ENCODE data around the gene WFDC1. TPM values are rescaled to one million over a fixed set of nuclear protein-coding genes. Genes with fewer than 3 reads are reported as not detected.

Gene WFDC1
- total RNA-seq, 1 experiment from 2014 or later, result 0.97 TPM

- Histone ChIP-seq H3K27me3 (ENCODE audit: control insufficient read depth, insufficient read depth, low read length) (no peaks in the 10 kb centered on the region), H3K36me3 (replicated peaks; ENCODE audit: control insufficient read depth, insufficient read depth, low read length) (no peaks in the 10 kb centered on the region), H3K4me3 (ENCODE audit: insufficient read depth, low read depth, low read length) (no peak overlapping the region)
- no peak for DNase-seq
Measured at GRCh38 chr16:84356176-84356575, 61.5 kb downstream of the WFDC1 start.

GRCh38 chr16:84356591-84357116 lies 62.0 kb downstream of the WFDC1 start:
- Histone ChIP-seq H3K27me3 (ENCODE audit: control insufficient read depth, insufficient read depth, low read length) (no peaks in the 10 kb centered on the region), H3K4me3 (ENCODE audit: insufficient read depth, low read depth, low read length) (no peak overlapping the region)
- peak; percentile 36 for DNase-seq

DNA sequence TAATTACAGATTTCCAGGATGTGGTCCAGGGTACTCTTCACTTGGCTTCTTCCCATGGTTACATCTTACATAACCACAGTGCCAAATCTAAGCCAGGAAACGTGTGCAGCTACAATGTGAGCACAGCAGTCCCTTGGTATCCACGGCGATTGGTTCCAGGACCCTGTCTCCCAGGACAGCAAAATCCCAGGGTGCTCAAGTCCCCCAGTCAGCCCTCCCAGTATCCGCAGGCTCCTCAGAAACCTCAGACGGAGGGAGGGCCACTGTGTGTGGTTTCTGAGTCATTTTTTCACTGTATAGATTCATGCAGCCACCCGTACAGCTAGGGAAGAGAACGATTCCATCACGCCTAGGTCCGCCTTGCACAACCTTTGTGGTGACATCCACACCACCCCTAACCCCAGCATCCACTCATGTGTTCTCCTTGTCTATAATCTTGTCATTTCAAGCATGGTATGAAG lies 62.5 kb downstream of the WFDC1 start:
- Histone ChIP-seq H3K4me3 (ENCODE audit: insufficient read depth, low read depth, low read length) (no peak overlapping the region), H3K27me3 (ENCODE audit: control insufficient read depth, insufficient read depth, low read length) (no peaks in the 10 kb centered on the region), H3K36me3 (replicated peaks; ENCODE audit: control insufficient read depth, insufficient read depth, low read length) (no peaks in the 10 kb centered on the region)
- DNase-seq, result no peak

More at GRCh38 chr16:84356591-84357116, 62.0 kb downstream of the WFDC1 start:
- H3K36me3 ChIP-seq (replicated peaks; ENCODE audit: control insufficient read depth, insufficient read depth, low read length), result no peaks in the 10 kb centered on the region

DNA sequence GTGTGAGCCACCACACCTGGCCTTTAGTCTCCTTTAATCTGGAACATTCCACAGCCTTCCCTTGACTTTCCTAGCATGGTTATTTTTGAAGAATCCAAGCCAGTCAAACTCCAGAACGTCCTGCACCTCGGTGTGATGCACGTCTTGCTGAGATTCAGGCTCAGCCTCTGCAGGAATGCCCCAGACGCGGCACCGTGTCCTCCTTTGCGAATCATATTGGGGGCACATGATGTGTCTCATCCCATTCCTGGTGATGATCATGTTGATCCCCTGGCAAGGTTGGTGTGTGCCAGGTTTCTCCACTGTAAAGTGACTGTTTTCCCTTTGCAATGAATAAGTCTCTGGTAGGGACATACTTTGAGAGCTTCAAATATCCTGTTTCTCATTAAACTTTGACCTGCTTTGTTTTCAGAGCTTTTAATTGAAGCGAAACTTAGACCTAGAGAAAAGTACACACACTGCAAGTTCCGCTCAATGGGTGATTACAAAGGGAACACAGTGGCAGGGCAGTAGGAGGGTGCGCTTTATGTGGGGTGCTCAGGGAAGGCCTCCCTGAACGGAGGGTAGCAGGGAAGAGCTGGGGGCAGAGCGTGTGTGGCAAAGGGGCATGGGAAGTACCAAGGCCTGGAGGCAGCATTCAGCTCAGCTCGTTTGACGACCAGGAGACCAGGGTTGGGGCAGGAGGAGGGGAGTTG lies 64.1 kb downstream of the WFDC1 start:
- no peaks in the 10 kb centered on the region for H3K36me3 ChIP-seq (replicated peaks; ENCODE audit: control insufficient read depth, insufficient read depth, low read length)
- no peak for DNase-seq
- no peak overlapping the region for H3K4me3 ChIP-seq (ENCODE audit: insufficient read depth, low read depth, low read length)
- no peaks in the 10 kb centered on the region for H3K27me3 ChIP-seq (ENCODE audit: control insufficient read depth, insufficient read depth, low read length)

DNA sequence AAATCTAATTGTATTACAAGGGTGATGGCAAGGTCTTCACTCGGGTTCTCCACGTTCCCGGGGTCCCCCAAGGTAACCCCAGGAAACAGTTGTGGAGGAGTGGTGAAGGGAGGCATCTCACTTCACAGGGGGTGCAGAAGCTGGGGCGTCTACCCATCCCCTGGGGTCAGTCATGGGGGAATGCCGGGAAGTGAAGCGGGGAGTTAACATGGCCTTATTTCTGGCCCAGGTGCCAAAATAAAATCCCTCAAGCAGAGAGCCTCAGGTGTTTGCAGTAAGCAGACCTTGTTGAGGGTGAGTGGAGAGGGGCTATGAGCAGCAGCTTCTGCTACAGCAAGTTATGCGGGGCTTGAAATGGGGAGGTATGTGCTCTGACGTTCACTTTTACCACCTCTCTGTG lies 64.6 kb downstream of the WFDC1 start:
- DNase-seq, result no peak
- Histone ChIP-seq H3K4me3 (ENCODE audit: insufficient read depth, low read depth, low read length) (no peak overlapping the region), H3K36me3 (replicated peaks; ENCODE audit: control insufficient read depth, insufficient read depth, low read length) (no peaks in the 10 kb centered on the region), H3K27me3 (ENCODE audit: control insufficient read depth, insufficient read depth, low read length) (no peaks in the 10 kb centered on the region)

DNA sequence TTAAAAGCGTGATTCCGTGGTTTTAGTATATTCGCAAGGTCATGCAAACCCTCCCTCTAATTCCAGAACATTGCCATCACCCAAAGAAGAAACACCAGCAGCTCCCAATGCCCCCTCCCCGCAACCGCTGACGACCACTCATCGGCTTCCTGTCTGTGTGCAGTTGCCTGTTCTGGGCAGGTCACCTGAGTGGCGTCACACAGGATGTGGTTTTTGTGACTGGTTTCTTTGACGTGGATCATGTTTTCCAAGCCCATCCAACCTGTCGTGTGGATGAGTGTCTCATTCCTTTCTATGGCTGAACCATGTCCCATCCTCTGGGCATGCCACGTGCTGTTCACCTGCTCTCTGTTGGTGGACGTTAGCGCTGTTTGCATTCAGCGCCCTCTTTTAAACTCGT lies 65.5 kb downstream of the WFDC1 start:
- Histone ChIP-seq H3K36me3 (replicated peaks; ENCODE audit: control insufficient read depth, insufficient read depth, low read length) (no peaks in the 10 kb centered on the region), H3K4me3 (ENCODE audit: insufficient read depth, low read depth, low read length) (no peak overlapping the region), H3K27me3 (ENCODE audit: control insufficient read depth, insufficient read depth, low read length) (no peaks in the 10 kb centered on the region)
- DNase-seq, result no peak

- H3K4me3 ChIP-seq (ENCODE audit: insufficient read depth, low read depth, low read length), result no peak overlapping the region
- H3K36me3 ChIP-seq (replicated peaks; ENCODE audit: control insufficient read depth, insufficient read depth, low read length), result no peaks in the 10 kb centered on the region
- no peak for DNase-seq
- H3K27me3 ChIP-seq (ENCODE audit: control insufficient read depth, insufficient read depth, low read length), result no peaks in the 10 kb centered on the region
Measured at GRCh38 chr16:84360748-84361147, 66.1 kb downstream of the WFDC1 start.

GRCh38 chr16:84361546-84361945 lies 66.9 kb downstream of the WFDC1 start:
- H3K27me3 ChIP-seq (ENCODE audit: control insufficient read depth, insufficient read depth, low read length), result no peaks in the 10 kb centered on the region
- no peak for DNase-seq
- H3K4me3 ChIP-seq (ENCODE audit: insufficient read depth, low read depth, low read length), result no peak overlapping the region
- H3K36me3 ChIP-seq (replicated peaks; ENCODE audit: control insufficient read depth, insufficient read depth, low read length), result no peaks in the 10 kb centered on the region

DNA sequence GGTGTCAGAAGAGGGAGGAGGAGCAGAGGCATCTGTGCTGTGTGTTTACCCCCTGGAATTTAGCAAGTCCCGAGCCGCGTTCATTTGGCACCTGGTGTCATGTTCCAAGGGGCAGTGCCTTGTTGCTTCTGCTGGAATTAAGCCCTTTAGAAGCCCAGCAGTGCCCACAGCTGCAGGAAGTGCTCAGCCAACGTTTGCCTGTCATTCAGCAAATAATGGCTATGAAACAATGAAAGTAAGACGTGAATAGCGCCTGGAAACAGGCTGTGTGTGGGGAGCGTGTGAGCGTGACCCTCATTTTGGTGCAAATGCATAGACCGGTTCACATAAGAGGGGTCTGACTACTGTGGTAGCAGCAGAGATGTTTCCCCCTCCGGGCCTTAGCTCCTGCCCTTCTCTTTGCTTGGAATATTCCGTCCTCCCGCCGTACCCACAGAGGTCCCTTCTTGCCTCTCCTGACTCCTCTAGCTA lies 67.8 kb downstream of the WFDC1 start:
- Histone ChIP-seq H3K4me3 (ENCODE audit: insufficient read depth, low read depth, low read length) (no peak overlapping the region), H3K27me3 (ENCODE audit: control insufficient read depth, insufficient read depth, low read length) (peaks cover 6% of the 10 kb centered on the region), H3K36me3 (replicated peaks; ENCODE audit: control insufficient read depth, insufficient read depth, low read length) (no peaks in the 10 kb centered on the region)
- DNase-seq, result peak; percentile 53

DNA sequence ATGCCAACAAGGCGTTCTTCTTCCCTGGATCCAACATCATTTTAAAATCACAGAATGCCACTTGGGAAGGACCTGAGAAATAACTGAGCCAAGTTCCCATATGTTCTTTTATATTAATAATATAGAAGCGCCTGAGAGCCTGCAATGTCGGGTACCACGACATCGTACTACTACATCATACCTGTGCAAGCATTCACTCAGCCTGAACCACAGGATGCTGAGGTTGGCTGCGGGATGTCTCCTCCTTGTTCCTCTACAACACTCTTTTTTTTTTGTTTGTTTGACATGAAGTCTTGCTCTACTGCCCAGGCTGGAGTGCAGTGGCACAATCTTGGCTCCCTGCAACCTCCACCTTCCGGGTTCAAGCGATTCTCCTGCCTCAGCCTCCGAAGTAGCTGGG lies 71.5 kb downstream of the WFDC1 start:
- no peaks in the 10 kb centered on the region for H3K36me3 ChIP-seq (replicated peaks; ENCODE audit: control insufficient read depth, insufficient read depth, low read length)
- no peak for DNase-seq
- H3K4me3 ChIP-seq (ENCODE audit: insufficient read depth, low read depth, low read length), result no peak overlapping the region
- H3K27me3 ChIP-seq (ENCODE audit: control insufficient read depth, insufficient read depth, low read length), result peaks cover 27% of the 10 kb centered on the region

DNA sequence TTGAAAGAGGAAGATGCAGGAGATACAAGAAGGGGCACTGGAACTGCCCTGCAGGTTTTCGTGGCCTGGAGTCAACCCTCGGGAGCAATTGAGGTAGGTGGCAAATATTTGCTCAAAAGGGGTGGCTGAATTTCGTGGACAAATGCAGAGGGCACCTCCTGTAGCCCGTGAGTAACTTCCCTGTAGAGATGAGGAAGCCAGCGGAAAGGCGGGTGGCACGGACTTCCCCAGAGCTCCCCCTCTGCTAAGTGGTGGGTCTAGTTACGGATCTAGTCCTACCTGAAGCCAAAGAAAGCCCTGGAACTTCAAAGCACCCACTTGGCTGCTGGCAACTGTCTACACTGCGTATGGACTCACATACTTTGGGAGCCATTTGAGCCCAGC lies 72.6 kb downstream of the WFDC1 start:
- H3K36me3 ChIP-seq (replicated peaks; ENCODE audit: control insufficient read depth, insufficient read depth, low read length), result no peaks in the 10 kb centered on the region
- peaks cover 27% of the 10 kb centered on the region for H3K27me3 ChIP-seq (ENCODE audit: control insufficient read depth, insufficient read depth, low read length)
- H3K4me3 ChIP-seq (ENCODE audit: insufficient read depth, low read depth, low read length), result no peak overlapping the region
- no peak for DNase-seq

GRCh38 chr16:84367750-84368307 lies 73.2 kb downstream of the WFDC1 start:
- H3K4me3 ChIP-seq (ENCODE audit: insufficient read depth, low read depth, low read length), result peak overlapping the region; percentile 65
- DNase-seq, result no peak
- no peaks in the 10 kb centered on the region for H3K36me3 ChIP-seq (replicated peaks; ENCODE audit: control insufficient read depth, insufficient read depth, low read length)
- H3K27me3 ChIP-seq (ENCODE audit: control insufficient read depth, insufficient read depth, low read length), result peaks cover 27% of the 10 kb centered on the region

DNA sequence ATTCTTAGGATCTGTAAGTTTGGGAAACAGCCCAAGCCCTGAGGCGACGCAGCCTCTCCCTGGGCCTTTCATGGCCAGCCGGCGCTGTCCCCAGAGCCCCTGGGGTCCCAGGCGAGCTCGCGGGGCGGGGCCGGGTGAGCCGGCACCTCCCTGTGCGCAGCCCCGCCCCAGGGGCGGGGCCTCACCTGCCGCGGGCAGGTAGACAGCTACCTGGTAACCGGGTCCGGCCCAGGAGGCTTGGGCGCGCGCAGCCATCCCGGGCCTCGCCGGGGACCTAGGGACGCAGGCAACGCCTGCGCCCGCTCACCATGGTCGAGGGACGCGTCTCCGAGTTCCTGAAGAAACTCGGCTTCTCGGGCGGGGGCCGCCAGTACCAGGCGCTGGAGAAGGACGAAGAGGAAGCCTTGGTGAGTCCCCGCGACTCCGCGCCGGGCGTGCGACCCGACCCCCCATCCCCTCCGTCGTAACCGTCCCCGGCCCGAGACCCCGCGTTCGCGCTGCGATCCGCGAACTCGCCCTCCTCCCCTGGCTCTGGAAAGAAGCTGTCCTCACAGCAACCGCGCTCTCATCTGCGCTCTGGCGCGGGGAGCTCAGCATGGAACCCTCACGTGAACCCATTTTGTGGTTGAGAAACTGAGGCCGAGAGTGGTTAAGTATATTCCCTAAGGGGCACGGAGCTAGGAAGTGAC lies 73.8 kb downstream of the WFDC1 start, which contains the start of gene ATP2C2:
Gene ATP2C2 (plus strand): TSS at position 231 of the 689 bp plus-strand sequence. CDS start 78 bp downstream, at position 309.
- Histone ChIP-seq H3K27me3 (ENCODE audit: control insufficient read depth, insufficient read depth, low read length) (peaks cover 27% of the 10 kb centered on the region), H3K36me3 (replicated peaks; ENCODE audit: control insufficient read depth, insufficient read depth, low read length) (no peaks in the 10 kb centered on the region), H3K4me3 (ENCODE audit: insufficient read depth, low read depth, low read length) (peak within 1 kb of the TSS; percentile 65)
- DNase-seq, result peak; percentile 99

GRCh38 chr16:84369105-84369504 lies 74.4 kb downstream of the WFDC1 start:
- DNase-seq, result peak; percentile 68
- Histone ChIP-seq H3K4me3 (ENCODE audit: insufficient read depth, low read depth, low read length) (peak overlapping the region; percentile 65; the same call in 1 of the 2 replicates), H3K36me3 (replicated peaks; ENCODE audit: control insufficient read depth, insufficient read depth, low read length) (no peaks in the 10 kb centered on the region), H3K27me3 (ENCODE audit: control insufficient read depth, insufficient read depth, low read length) (peaks cover 27% of the 10 kb centered on the region)

All from H7 (cell line).